ENCODE measurements around the gene MYT1. TPM values are rescaled to one million over a fixed set of nuclear protein-coding genes. Genes with fewer than 3 reads are reported as not detected.
A peak's percentile ranks its signal among the peaks of the same experiment; 100 is the strongest.

Gene MYT1
- total and polyA plus RNA-seq, 2 of the 13 experiments (the other 11 are each of a cell fraction or from before 2014, with no cell fraction given) = 0.58 to 2.5 TPM

DNA sequence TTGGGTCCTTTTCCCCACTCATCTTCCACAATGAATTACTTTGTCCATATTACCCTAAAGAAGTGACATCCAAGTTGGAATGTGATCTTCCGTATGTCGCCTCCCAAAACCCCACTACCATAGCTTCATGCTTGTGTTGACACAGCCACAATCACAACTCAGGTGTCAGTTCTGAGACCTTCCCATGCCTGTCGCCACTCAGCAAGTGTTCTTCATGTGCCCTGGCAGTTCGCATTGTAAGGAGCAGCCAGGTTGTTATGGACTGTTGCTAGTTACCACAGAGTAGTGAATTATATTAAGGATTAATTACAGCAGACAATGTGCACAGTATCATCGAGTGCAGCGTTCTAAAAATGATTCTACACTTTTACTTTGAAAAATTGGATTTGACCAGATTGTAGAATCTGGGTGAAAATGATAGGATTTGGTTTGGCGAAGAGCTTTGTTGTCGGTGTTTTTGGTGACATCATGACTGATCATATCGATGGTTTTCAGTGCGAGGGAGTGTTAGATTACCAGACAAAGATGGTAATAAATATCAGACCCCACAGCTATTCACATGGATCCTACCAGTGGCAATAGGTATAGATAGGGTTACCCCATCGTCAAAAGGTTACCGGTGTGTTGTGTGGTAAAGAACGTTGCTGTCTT lies 93.0 kb downstream of the MYT1 start (continued):
- no peak for TF ChIP-seq RFX5 (IDR thresholded peaks at IDR 0.05; ENCODE audit: low read depth, low read length)
- TF ChIP-seq, protein P1, sequence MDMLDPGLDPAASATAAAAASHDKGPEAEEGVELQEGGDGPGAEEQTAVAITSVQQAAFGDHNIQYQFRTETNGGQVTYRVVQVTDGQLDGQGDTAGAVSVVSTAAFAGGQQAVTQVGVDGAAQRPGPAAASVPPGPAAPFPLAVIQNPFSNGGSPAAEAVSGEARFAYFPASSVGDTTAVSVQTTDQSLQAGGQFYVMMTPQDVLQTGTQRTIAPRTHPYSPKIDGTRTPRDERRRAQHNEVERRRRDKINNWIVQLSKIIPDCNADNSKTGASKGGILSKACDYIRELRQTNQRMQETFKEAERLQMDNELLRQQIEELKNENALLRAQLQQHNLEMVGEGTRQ (IDR thresholded peaks at IDR 0.05; ENCODE audit: low read depth, low read length) = no peak
- TF ChIP-seq, protein P1 (CRISPR knock-in tag; IDR thresholded peaks at IDR 0.05; ENCODE audit: borderline replicate concordance) = no peak
- TF ChIP-seq CREB1 (IDR thresholded peaks at IDR 0.05) = peak; percentile 62
- TF ChIP-seq CREB1 (CRISPR knock-in tag; IDR thresholded peaks at IDR 0.05) = no peak

DNA sequence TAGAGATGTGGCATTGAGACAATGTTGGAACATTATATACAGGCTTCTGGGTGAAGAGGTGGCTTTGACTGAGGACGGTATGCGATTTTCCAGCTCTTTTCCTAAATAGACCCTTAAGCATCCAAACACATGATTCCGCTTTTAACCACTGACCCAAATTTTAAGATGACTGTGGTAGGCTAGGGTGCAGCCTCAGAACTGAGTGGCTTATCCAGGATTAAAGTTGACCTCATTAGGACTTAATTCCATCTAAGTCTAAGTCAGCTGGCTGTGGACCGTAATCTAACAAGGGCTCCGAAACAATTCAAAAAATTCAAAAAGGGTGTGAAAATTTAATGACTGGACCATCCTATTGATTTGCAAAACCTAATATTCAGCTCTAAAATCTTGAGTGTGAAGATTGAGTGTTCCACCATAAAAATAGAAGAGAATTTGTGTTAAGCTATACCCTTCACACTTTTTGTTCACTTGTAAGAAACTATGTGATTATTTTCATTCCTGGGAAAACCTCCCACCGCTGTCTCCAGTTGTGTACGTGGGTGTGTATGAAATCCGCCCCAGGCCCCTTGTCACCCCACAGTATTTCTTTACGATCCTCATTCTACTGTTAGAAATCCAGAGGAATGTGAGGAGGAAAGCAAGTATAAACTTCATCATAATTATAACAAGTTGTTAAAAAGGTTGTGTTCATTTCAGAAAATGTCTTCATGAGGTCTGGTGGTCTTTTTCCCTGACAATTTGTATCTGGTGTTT lies 94.0 kb downstream of the MYT1 start:
- in situ Hi-C loops (cut with HindIII; ENCODE audit: extremely low pct_ligation_motif_present, low pct_unique_long_range_greater_than_20kb) = no loop called here
- Histone ChIP-seq H3K4me2 (ENCODE audit: low read depth, low read length) (no peak overlapping the region; the same call in 1 of the 2 replicates), H3K27ac (ENCODE audit: extremely low read length, insufficient read depth, low read length) (no peak overlapping the region), H3K9ac (ENCODE audit: insufficient read depth, low read depth, low read length) (no peak overlapping the region), H4K20me1 (ENCODE audit: insufficient read depth, low read length) (no peaks in the 10 kb centered on the region), H3K4me1 (ENCODE audit: insufficient read depth, low read length) (peaks cover 55% of the 10 kb centered on the region), H3K4me3 (replicated peaks in 1 of 3; ENCODE audit: insufficient read depth in 1 of 3, low read depth in 2 of 3, low read length in 3 of 3) (no peak overlapping the region), H2AFZ (ENCODE audit: low read length) (no peak overlapping the region), H3K27me3 (ENCODE audit: control insufficient read depth in 1 of 2, insufficient read depth in 2 of 2, low read length in 2 of 2) (no peaks in the 10 kb centered on the region; a peak in 1 of 5 replicates), H3K36me3 (replicated peaks in 1 of 2; ENCODE audit: control insufficient read depth in 1 of 2, insufficient read depth in 2 of 2, low read length in 2 of 2) (peaks cover 16 to 31% of the 10 kb centered on the region in 2 experiments; a peak in 4 of 5 replicates), H3K9me3 (ENCODE audit: low read length) (no peaks in the 10 kb centered on the region), H3K79me2 (ENCODE audit: insufficient read depth, low read length) (peaks cover 30% of the 10 kb centered on the region)
- DNase-seq (ENCODE audit: low spot score) (no peak), FAIRE-seq (no peak), ATAC-seq (no peak)
- 97% methylated on average over 9 of the region's 9 CpGs for WGBS (ENCODE audit: low lambda C conversion rate)
- no TSS peak for BruUV-seq (replicated peaks)
- TF ChIP-seq, protein P2, sequence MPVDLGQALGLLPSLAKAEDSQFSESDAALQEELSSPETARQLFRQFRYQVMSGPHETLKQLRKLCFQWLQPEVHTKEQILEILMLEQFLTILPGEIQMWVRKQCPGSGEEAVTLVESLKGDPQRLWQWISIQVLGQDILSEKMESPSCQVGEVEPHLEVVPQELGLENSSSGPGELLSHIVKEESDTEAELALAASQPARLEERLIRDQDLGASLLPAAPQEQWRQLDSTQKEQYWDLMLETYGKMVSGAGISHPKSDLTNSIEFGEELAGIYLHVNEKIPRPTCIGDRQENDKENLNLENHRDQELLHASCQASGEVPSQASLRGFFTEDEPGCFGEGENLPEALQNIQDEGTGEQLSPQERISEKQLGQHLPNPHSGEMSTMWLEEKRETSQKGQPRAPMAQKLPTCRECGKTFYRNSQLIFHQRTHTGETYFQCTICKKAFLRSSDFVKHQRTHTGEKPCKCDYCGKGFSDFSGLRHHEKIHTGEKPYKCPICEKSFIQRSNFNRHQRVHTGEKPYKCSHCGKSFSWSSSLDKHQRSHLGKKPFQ (CRISPR knock-in tag; IDR thresholded peaks at IDR 0.05; ENCODE audit: insufficient replicate concordance) = no peak
- TF ChIP-seq ZNF775 (CRISPR knock-in tag; IDR thresholded peaks at IDR 0.05; ENCODE audit: borderline replicate concordance) (no peak), ZNF678 (CRISPR knock-in tag; IDR thresholded peaks at IDR 0.05) (no peak), ZNF788 (CRISPR knock-in tag; IDR thresholded peaks at IDR 0.05; ENCODE audit: borderline replicate concordance) (no peak), ZNF501 (CRISPR knock-in tag; IDR thresholded peaks at IDR 0.05) (no peak), ZNF558 (CRISPR knock-in tag; IDR thresholded peaks at IDR 0.05; ENCODE audit: borderline replicate concordance) (no peak)
- TF ChIP-seq, protein P3, sequence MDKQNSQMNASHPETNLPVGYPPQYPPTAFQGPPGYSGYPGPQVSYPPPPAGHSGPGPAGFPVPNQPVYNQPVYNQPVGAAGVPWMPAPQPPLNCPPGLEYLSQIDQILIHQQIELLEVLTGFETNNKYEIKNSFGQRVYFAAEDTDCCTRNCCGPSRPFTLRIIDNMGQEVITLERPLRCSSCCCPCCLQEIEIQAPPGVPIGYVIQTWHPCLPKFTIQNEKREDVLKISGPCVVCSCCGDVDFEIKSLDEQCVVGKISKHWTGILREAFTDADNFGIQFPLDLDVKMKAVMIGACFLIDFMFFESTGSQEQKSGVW (CRISPR knock-in tag; IDR thresholded peaks at IDR 0.05; ENCODE audit: borderline replicate concordance) = no peak
- ChIA-PET POLR2A (interaction anchor here (7.3 kb wide), 1 partner anchor 17 kb away, joined by 157 read pairs; no protein-coding TSS in a partner anchor), CTCF (ENCODE audit: low intra/inter-chr PET ratio, low total read pairs) (no interaction called here)
- intact Hi-C loops (cut with micrococcal nuclease; ENCODE audit: unreplicated experiment) = no loop called here

All from HepG2 (cell line).